CD4-positive, alpha-beta T cell treated with Interleukin-10 for 1 hour (primary cell): ENCODE data around the gene TTLL10.

Source experiments
- DNase-seq: peaks from one replicate; pipeline ENCODE4 v3.0.0-alpha.2; 2020

The TTLL10 gene

GRCh38 chr1:1196431-1197187 lies 22.9 kb downstream of the TTLL10 start:
- no peak for DNase-seq

DNA sequence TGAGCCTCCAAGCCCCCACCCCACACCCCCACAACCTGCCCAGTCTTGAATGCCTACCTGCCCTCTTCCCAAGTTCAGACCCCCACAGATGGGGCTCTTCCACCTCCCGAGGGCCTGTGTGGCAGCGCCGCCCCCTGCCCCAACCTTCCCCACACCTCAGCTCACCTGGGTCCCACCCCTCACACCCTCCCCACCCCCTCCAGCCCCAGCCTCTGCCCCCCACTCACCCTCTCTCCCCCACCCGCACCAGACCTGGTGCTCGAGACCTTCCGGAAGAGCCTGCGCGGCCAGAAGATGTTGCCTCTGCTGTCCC lies 23.5 kb downstream of the TTLL10 start:
- DNase-seq, result no peak

DNA sequence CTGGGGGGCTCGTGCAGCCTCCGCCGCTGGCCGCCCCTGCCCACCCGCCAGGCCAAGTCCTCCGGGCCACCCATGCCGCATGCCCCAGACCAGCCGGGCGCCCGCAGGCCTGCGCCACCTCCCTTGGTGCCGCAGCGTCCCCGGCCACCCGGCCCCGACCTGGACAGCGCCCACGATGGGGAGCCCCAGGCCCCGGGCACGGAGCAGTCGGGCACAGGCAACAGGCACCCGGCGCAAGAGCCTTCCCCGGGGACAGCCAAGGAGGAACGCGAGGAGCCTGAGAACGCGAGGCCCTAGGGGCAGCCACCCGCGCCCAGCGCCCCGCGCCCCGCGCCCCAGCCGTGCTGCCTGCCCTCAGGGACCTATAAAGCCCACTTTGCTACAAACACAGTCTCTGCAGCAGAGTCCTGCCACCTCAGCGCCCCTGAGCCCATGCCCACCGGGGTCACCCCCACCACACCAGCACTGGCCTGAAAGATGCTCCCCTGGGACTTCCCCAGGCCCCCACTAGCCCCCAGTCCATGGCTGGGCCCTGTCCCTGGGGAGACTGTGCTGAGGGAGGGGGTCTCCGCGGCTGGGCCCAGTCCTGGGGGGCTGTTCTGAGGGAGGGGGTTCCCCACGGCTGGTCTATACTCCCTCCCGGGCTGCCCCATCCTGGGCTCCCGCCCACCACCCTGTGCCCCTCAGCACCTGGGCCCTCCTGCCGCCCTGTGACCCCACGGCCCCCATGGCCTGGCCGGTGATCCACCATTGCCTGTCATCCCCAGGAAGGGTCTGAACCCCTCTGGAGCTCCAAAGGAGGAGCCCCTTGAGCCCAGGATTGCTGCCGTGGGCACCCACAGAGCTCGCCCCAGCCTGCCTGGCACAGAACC lies 24.1 kb downstream of the TTLL10 start:
- no peak for DNase-seq

DNA sequence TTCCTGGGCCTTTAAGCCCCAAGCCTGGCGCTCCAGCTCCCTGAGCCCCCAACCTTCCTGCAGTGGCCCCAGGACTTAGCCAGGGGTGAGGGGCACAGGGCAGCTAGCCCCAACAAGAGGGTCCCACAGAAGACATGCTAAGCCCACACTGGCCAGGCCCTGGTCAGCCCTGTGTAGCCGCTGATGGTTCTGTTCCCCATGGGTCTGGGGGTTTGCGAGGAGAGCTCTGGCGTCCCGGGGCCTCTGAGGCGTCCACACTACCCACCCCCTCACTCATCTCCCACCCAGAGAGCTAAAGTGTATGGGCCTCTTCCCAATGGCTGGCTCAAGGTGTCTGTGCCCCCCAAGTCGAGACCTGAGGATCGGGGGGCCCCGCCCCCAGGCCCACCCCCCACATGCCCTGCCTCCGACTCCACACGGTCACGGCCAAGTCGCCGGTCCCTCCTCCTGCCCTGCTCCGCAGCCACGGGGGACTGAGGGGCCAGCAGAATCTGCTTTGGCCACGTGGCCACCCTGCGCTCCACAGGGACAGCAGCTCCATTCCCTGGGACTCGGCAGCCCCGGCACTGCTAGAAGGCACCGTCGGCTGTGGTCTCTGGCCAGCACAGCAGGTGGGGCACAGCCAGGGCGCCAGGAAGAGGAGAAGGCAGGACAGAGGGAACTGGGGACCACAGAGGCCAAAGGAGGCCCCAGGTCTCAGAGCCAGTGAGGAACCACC lies 24.9 kb downstream of the TTLL10 start:
- DNase-seq, result no peak

DNA sequence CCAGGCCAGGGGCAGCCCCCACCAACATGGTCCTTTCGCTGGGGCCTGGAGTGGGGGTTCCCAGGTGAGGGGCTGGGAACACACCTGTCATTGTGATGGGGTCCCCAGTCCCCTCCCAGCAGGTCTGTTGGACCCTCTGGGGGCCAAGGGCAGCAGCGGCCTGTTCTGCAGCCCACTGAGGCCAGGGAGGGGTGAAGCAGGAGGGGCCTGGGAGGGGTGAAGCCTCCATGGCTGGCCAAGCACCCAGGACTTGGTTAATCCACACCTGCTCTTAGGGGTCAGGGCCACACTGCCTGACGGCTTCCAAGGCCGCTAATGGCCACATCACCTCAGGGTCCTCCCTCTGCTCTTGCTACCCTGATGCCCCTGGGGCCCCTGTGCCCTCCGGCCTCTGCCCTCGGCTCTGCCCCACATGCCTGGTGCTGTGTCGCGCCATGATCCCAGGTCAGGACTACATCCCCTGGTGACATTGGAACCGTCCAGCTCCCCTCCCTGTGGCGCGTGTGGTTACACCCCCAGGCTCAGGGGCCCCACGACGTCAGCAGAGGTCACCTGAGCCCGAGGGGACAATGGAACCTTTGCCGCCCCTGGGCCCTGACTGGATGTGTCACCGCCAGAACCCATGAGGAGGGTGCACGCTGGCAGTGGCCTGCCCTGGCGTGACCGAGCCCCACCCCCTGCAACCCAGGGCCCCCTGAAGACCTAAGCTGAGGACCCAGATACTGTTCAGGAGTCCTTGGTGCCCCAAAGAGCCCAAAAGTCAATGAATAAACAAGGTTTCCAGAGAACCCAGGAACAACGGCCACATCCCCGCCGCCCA lies 25.7 kb downstream of the TTLL10 start:
- DNase-seq, result no peak

GRCh38 chr1:1199961-1200875 lies 26.5 kb downstream of the TTLL10 start:
- DNase-seq, result no peak

GRCh38 chr1:1200876-1201810 lies 27.5 kb downstream of the TTLL10 start:
- DNase-seq, result peak; percentile 91

- no peak for DNase-seq
Observed at GRCh38 chr1:1202831-1203560, 29.3 kb downstream of the TTLL10 start.

GRCh38 chr1:1203561-1204424 lies 30.1 kb downstream of the TTLL10 start:
- DNase-seq, result no peak

DNA sequence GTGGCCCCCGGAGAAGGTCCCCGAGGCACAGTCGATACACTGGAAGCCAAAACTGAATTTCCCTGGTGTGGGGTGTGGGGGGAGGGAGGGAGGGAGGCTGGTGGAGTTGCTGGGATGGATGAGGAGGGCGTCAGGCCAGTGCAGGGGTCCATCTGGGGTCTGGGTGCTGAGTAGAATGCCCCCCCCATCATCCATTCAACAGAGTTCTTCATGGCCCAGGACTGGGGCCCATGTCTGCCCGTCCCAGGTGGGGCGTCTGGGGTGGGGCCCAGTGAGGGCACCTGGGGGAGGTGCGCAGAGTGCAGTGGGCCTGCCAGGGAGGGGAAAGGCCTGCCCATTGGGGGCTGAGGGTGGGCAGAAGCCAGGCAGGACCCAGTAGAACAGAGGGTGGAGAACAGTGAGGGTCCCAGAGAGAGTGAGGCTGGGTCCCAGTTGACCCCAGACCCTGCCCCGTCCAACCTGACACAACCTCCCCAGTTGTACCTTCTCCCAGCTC lies 30.8 kb downstream of the TTLL10 start:
- no peak for DNase-seq

- DNase-seq, result no peak
Observed at GRCh38 chr1:1204998-1205768, 31.5 kb downstream of the TTLL10 start.

GRCh38 chr1:1205769-1206375 lies 32.2 kb downstream of the TTLL10 start:
- no peak for DNase-seq

DNA sequence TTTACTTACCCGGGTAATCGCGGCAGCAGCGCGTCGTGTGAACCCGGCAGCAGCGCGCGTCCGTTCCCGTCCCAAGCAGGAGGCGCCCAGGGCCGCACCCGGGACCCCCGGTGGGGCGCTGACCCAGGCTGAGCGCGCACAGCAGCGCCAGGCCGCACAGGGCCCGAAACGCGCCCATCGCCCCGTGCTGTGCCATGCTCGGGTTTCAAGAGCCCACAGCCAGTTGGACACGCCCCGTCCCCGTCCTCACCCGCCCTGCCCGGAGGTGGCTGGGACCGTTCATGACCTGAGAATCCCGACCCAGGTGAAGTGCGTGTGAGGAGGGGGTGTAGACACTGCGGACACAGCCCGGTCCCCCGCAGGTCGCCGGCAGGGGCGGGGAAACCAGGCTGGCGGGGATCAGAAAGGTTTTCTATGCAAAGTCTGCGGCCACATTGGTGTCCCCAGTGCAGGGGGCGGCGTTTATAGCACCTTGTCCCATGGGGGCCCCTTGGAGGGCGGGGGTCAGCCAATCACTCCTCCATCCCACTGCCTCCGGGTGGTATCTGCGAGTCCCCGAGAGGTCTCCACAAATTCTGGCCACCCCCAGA lies 32.8 kb downstream of the TTLL10 start, which contains the start of gene TNFRSF18:
TSS of gene TNFRSF18 (minus strand) at position 217 of the 590 bp plus-strand sequence. CDS start at position 196, 21 bp downstream.
- peak; percentile 51 for DNase-seq

DNA sequence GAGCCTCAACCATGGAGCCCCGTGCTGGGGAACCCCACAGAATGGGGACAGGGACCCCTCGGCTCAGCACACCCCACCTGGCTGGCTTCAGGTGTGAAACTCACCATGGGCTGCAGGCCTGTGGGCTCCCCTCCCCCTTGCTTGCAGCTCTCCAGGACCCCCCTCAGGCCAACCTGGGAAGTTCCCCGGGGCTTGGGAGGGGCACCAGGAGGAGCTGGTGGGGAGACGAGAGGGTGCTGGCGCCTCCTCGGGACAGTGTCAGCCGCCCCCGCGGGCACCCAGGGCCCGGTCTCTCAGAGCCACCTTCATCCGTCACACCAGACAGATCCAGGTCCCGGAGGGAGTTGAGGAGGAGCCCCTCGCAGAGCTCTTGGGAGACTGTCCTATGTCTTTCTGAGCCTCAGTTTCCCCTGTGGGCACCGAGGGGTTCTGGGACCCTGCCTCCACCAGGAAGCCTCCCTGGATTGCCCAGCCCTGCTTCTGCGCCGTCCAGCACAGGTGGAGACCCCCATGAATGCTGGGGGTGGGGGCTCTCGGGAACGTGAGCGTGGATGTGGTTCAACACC lies 33.4 kb downstream of the TTLL10 start:
- DNase-seq, result no peak

- DNase-seq, result no peak
Observed at GRCh38 chr1:1207571-1207892, 33.9 kb downstream of the TTLL10 start.

GRCh38 chr1:1208713-1209433 lies 35.2 kb downstream of the TTLL10 start:
- DNase-seq, result peak; percentile 64
